Liver (tissue), 9 donors: ENCODE data around the gene PLEKHH2. TPM values are rescaled to one million over a fixed set of nuclear protein-coding genes. Genes with fewer than 3 reads are reported as not detected.

Experiments
- DNase-seq: peaks from one replicate; pipeline ENCODE4 v3.0.0-alpha.2; 2017; ENCODE audit warnings: low spot score
- H3K27ac ChIP-seq, 2 donors: one replicate each; pipeline ENCODE4 v1.7.0; 2013; ENCODE audit warnings: inconsistent platforms in 2 of 2, low read length in 2 of 2, control low read depth in 1 of 2, low read depth in 1 of 2, mild to moderate bottlenecking in 1 of 2
- H3K27me3 ChIP-seq, 4 donors: one replicate each; pipeline versions ENCODE4 v1.6.1 to v1.7.0; 2013; ENCODE audit warnings: low read length in 3 of 4, inconsistent platforms in 1 of 4, mild to moderate bottlenecking in 1 of 4, moderate library complexity in 1 of 4; ENCODE audit not compliant: control insufficient read depth in 4 of 4, insufficient read depth in 4 of 4
- H3K36me3 ChIP-seq, 4 donors: one replicate each; pipeline versions ENCODE4 v1.6.1 to v1.7.0; 2013; ENCODE audit warnings: low read length in 3 of 4, mild to moderate bottlenecking in 3 of 4, low read depth in 1 of 4, moderate library complexity in 1 of 4; ENCODE audit not compliant: control insufficient read depth in 4 of 4, insufficient read depth in 3 of 4
- H3K4me1 ChIP-seq, 4 donors: one replicate each; pipeline versions ENCODE4 v1.6.1 to v1.7.0; 2013; ENCODE audit warnings: low read length in 3 of 4, mild to moderate bottlenecking in 3 of 4, moderate library complexity in 1 of 4; ENCODE audit not compliant: control insufficient read depth in 4 of 4, insufficient read depth in 4 of 4
- H3K4me3 ChIP-seq, 3 donors: one replicate each; pipeline versions ENCODE4 v1.6.1 to v1.7.0; 2013; ENCODE audit warnings: low read length in 3 of 3, control low read depth in 1 of 3, low read depth in 1 of 3, mild to moderate bottlenecking in 1 of 3
- H3K9ac ChIP-seq, 2 donors: one replicate each; pipeline ENCODE4 v1.7.0; 2013; ENCODE audit warnings: low read length in 2 of 2, mild to moderate bottlenecking in 2 of 2, moderate library complexity in 2 of 2, control low read depth in 1 of 2, low read depth in 1 of 2
- H3K9me3 ChIP-seq, 4 donors: one replicate each; pipeline versions ENCODE4 v1.6.1 to v1.7.0; 2013; ENCODE audit warnings: low read length in 3 of 4; ENCODE audit not compliant: control insufficient read depth in 4 of 4
- EGR1 ChIP-seq, 2 donors: IDR thresholded peaks; 2 replicates each; pipeline ENCODE4 v1.6.1; 2016 to 2018; ENCODE audit warnings: antibody characterized with exemption in 2 of 2, low read depth in 2 of 2
- FOXA1 ChIP-seq: IDR thresholded peaks from 2 replicates; pipeline ENCODE4 v1.6.1; 2016; ENCODE audit warnings: antibody characterized with exemption
- FOXA2 ChIP-seq: IDR thresholded peaks from 2 replicates; pipeline ENCODE4 v1.6.1; 2016; ENCODE audit warnings: antibody characterized with exemption
- GABPA ChIP-seq, 2 donors: IDR thresholded peaks in 1 of 2; conservative IDR thresholded peaks in 1 of 2; 2 replicates each; pipeline ENCODE4 v1.6.1; 2016; ENCODE audit warnings: antibody characterized with exemption in 2 of 2, mild to moderate bottlenecking in 1 of 2, moderate library complexity in 1 of 2
- HNF4A ChIP-seq, 2 donors: conservative IDR thresholded peaks; 2 replicates each; pipeline ENCODE4 v1.6.1; 2016; ENCODE audit warnings: antibody characterized with exemption in 2 of 2, mild to moderate bottlenecking in 2 of 2
- HNF4G ChIP-seq: IDR thresholded peaks from 2 replicates; pipeline ENCODE4 v1.6.1; 2016; ENCODE audit warnings: antibody characterized with exemption
- JUND ChIP-seq, 2 donors: IDR thresholded peaks; 2 replicates each; pipeline ENCODE4 v1.6.1; 2016; ENCODE audit warnings: antibody characterized with exemption in 2 of 2
- MAX ChIP-seq: IDR thresholded peaks from 2 replicates; pipeline ENCODE4 v1.6.1; 2016; ENCODE audit warnings: antibody characterized with exemption
- NR2F2 ChIP-seq: IDR thresholded peaks from 2 replicates; pipeline ENCODE4 v1.6.1; 2016; ENCODE audit warnings: antibody characterized with exemption
- RAD21 ChIP-seq, 2 donors: IDR thresholded peaks; 2 replicates each; pipeline ENCODE4 v1.6.1; 2016; ENCODE audit warnings: antibody characterized with exemption in 2 of 2, mild to moderate bottlenecking in 2 of 2
- REST ChIP-seq: IDR thresholded peaks from 2 replicates; pipeline ENCODE4 v1.6.1; 2016; ENCODE audit warnings: antibody characterized with exemption, mild to moderate bottlenecking
- RXRA ChIP-seq, 2 donors: IDR thresholded peaks; 2 replicates each; pipeline ENCODE4 v1.6.1; 2017 to 2018; ENCODE audit warnings: antibody characterized with exemption in 2 of 2, mild to moderate bottlenecking in 1 of 2
- SP1 ChIP-seq: IDR thresholded peaks from 2 replicates; pipeline ENCODE4 v1.6.1; 2018; ENCODE audit warnings: antibody characterized with exemption, mild to moderate bottlenecking
- TAF1 ChIP-seq: conservative IDR thresholded peaks from 2 replicates; pipeline ENCODE4 v1.6.1; 2016; ENCODE audit warnings: antibody characterized with exemption, mild to moderate bottlenecking
- YY1 ChIP-seq: IDR thresholded peaks from 2 replicates; pipeline ENCODE4 v1.6.1; 2016; ENCODE audit warnings: antibody characterized with exemption, mild to moderate bottlenecking
- WGBS: extraction: QIAGEN DNeasy Blood & Tissue Kit; methylation state at CpG from one replicate; pipeline ENCODE4 v1.1.7; 2013; 5-methylcytosine and 5-hydroxymethylcytosine counted together
- polyA plus RNA-seq, 2 donors: library from polyadenylated mRNA; stranded (reverse) in 1 of 2; unstranded in 1 of 2; fragments of 200-250 nt in 1 of 2; fragments of >200 nt in 1 of 2; fragmentation: Nextera tagmentation in 1 of 2; extraction: Ambion mirVana in 1 of 2; gene quantifications; one replicate each; pipeline versions ENCODE4 v1.2.1 to v1.2.3, GENCODE V29; 2013 to 2015
- total RNA-seq, 2 donors: library from RNA; depleted of rRNA; stranded (reverse); fragments of >200 nt; gene quantifications; one replicate each; pipeline ENCODE4 v1.2.3, GENCODE V29; 2014
- TF ChIP-seq, protein P1 (sequence below): IDR thresholded peaks from 2 replicates; pipeline ENCODE4 v1.6.1; 2016; ENCODE audit warnings: antibody characterized with exemption
- TF ChIP-seq, protein P2 (sequence below): fragments of 150-350 bp; IDR thresholded peaks from 2 replicates; pipeline ENCODE4 v1.5.1; 2017; ENCODE audit warnings: improper control_type of control experiment, low read depth, low read length; ENCODE audit not compliant: missing input control
- TF ChIP-seq, protein P3 (sequence below): IDR thresholded peaks from 2 replicates; pipeline ENCODE4 v1.6.1; 2016; ENCODE audit warnings: antibody characterized with exemption
- donor health status: healthy.
- donor health status: healthy.
- donor health status: healthy.
- donor health status: healthy.
- donor health status: healthy.

PLEKHH2 gene
- total and polyA plus RNA-seq, 4 donors = 0.51 to 3.8 (median 1.0) TPM

- TF ChIP-seq REST (no peak), HNF4G (no peak), YY1 (no peak), EGR1 (IDR thresholded peaks at IDR 0.05; ENCODE audit: low read depth in 2 of 2) (no peak), RAD21 (IDR thresholded peaks at IDR 0.05) (no peak), SP1 (no peak), JUND (IDR thresholded peaks at IDR 0.05) (no peak), FOXA1 (no peak), HNF4A (conservative IDR thresholded peaks at IDR 0.05) (no peak), TAF1 (no peak), GABPA (IDR thresholded peaks at IDR 0.05 in 1 of 2, conservative IDR thresholded peaks at IDR 0.05 in 1 of 2) (no peak), RXRA (IDR thresholded peaks at IDR 0.05) (no peak), NR2F2 (no peak), FOXA2 (no peak), MAX (no peak)
- TF ChIP-seq, protein P1, sequence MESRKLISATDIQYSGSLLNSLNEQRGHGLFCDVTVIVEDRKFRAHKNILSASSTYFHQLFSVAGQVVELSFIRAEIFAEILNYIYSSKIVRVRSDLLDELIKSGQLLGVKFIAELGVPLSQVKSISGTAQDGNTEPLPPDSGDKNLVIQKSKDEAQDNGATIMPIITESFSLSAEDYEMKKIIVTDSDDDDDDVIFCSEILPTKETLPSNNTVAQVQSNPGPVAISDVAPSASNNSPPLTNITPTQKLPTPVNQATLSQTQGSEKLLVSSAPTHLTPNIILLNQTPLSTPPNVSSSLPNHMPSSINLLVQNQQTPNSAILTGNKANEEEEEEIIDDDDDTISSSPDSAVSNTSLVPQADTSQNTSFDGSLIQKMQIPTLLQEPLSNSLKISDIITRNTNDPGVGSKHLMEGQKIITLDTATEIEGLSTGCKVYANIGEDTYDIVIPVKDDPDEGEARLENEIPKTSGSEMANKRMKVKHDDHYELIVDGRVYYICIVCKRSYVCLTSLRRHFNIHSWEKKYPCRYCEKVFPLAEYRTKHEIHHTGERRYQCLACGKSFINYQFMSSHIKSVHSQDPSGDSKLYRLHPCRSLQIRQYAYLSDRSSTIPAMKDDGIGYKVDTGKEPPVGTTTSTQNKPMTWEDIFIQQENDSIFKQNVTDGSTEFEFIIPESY = no peak
- TF ChIP-seq, protein P2, sequence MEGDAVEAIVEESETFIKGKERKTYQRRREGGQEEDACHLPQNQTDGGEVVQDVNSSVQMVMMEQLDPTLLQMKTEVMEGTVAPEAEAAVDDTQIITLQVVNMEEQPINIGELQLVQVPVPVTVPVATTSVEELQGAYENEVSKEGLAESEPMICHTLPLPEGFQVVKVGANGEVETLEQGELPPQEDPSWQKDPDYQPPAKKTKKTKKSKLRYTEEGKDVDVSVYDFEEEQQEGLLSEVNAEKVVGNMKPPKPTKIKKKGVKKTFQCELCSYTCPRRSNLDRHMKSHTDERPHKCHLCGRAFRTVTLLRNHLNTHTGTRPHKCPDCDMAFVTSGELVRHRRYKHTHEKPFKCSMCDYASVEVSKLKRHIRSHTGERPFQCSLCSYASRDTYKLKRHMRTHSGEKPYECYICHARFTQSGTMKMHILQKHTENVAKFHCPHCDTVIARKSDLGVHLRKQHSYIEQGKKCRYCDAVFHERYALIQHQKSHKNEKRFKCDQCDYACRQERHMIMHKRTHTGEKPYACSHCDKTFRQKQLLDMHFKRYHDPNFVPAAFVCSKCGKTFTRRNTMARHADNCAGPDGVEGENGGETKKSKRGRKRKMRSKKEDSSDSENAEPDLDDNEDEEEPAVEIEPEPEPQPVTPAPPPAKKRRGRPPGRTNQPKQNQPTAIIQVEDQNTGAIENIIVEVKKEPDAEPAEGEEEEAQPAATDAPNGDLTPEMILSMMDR = no peak
- TF ChIP-seq, protein P3, sequence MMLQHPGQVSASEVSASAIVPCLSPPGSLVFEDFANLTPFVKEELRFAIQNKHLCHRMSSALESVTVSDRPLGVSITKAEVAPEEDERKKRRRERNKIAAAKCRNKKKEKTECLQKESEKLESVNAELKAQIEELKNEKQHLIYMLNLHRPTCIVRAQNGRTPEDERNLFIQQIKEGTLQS = no peak
- H3K27ac ChIP-seq = no peak overlapping the region
- DNase-seq = no peak
- 12% methylated on average over 1 of the region's 1 CpG for WGBS
- H3K27me3 ChIP-seq = no peaks in the 10 kb centered on the region
- no peak overlapping the region for H3K9ac ChIP-seq
- no peak overlapping the region for H3K4me3 ChIP-seq
- no peaks in the 10 kb centered on the region for H3K9me3 ChIP-seq
- H3K36me3 ChIP-seq = no peaks in the 10 kb centered on the region
- H3K4me1 ChIP-seq = no peaks in the 10 kb centered on the region
These were observed 127.1 kb downstream of the PLEKHH2 start for GRCh38 chr2:43764086-43764705.
